ENCODE results near the gene SDK1. TPM values are rescaled to one million over a fixed set of nuclear protein-coding genes. Genes with fewer than 3 reads are reported as not detected.

Gene SDK1
- total RNA-seq, 1 donor from 2014 or later = 10.9 TPM

GRCh38 chr7:3520206-3520605, 219.2 kb downstream of the SDK1 start:
- Mint-ChIP-seq H3K4me1 (ENCODE audit: low read depth) (peaks cover 10% of the 10 kb centered on the region), H3K36me3 (ENCODE audit: low read depth) (no peaks in the 10 kb centered on the region), H3K9me3 (ENCODE audit: low read depth) (no peaks in the 10 kb centered on the region), H3K27ac (ENCODE audit: unreplicated experiment) (no peak overlapping the region), H3K27me3 (ENCODE audit: low read depth) (no peaks in the 10 kb centered on the region), H3K4me3 (ENCODE audit: unreplicated experiment) (no peak overlapping the region)
- no peak for DNase-seq (ENCODE audit: low spot score)
- no peak for TF ChIP-seq CTCF (IDR thresholded peaks at IDR 0.05)

GRCh38 chr7:3527496-3528124, 226.6 kb downstream of the SDK1 start:
- peaks cover 5% of the 10 kb centered on the region for H3K4me1 Mint-ChIP-seq (ENCODE audit: low read depth)
- no peak overlapping the region for H3K4me3 Mint-ChIP-seq (ENCODE audit: unreplicated experiment)
- no peaks in the 10 kb centered on the region for H3K36me3 Mint-ChIP-seq (ENCODE audit: low read depth)
- H3K27ac Mint-ChIP-seq (ENCODE audit: unreplicated experiment) = no peak overlapping the region
- H3K9me3 Mint-ChIP-seq (ENCODE audit: low read depth) = no peaks in the 10 kb centered on the region
- TF ChIP-seq CTCF (IDR thresholded peaks at IDR 0.05) = no peak
- no peak for DNase-seq (ENCODE audit: low spot score)
- H3K27me3 Mint-ChIP-seq (ENCODE audit: low read depth) = no peaks in the 10 kb centered on the region

GRCh38 chr7:3533040-3533439, 232.0 kb downstream of the SDK1 start:
- H3K36me3 Mint-ChIP-seq (ENCODE audit: low read depth) = no peaks in the 10 kb centered on the region
- peaks cover 9% of the 10 kb centered on the region for H3K4me1 Mint-ChIP-seq (ENCODE audit: low read depth)
- no peak overlapping the region for H3K4me3 Mint-ChIP-seq (ENCODE audit: unreplicated experiment)
- no peak for TF ChIP-seq CTCF (IDR thresholded peaks at IDR 0.05)
- DNase-seq (ENCODE audit: low spot score) = no peak
- H3K9me3 Mint-ChIP-seq (ENCODE audit: low read depth) = no peaks in the 10 kb centered on the region
- H3K27me3 Mint-ChIP-seq (ENCODE audit: low read depth) = no peaks in the 10 kb centered on the region
- H3K27ac Mint-ChIP-seq (ENCODE audit: unreplicated experiment) = no peak overlapping the region

GRCh38 chr7:3537210-3537875, 236.3 kb downstream of the SDK1 start:
- TF ChIP-seq CTCF (IDR thresholded peaks at IDR 0.05) = no peak
- Mint-ChIP-seq H3K4me1 (ENCODE audit: low read depth) (peaks cover 9% of the 10 kb centered on the region), H3K9me3 (ENCODE audit: low read depth) (no peaks in the 10 kb centered on the region), H3K27ac (ENCODE audit: unreplicated experiment) (peak overlapping the region; percentile 57), H3K27me3 (ENCODE audit: low read depth) (no peaks in the 10 kb centered on the region), H3K4me3 (ENCODE audit: unreplicated experiment) (no peak overlapping the region), H3K36me3 (ENCODE audit: low read depth) (no peaks in the 10 kb centered on the region)
- DNase-seq (ENCODE audit: low spot score) = no peak

- H3K9me3 Mint-ChIP-seq (ENCODE audit: low read depth) = no peaks in the 10 kb centered on the region
- H3K4me1 Mint-ChIP-seq (ENCODE audit: low read depth) = peaks cover 9% of the 10 kb centered on the region
- no peak for TF ChIP-seq CTCF (IDR thresholded peaks at IDR 0.05)
- H3K27me3 Mint-ChIP-seq (ENCODE audit: low read depth) = no peaks in the 10 kb centered on the region
- H3K36me3 Mint-ChIP-seq (ENCODE audit: low read depth) = no peaks in the 10 kb centered on the region
- H3K4me3 Mint-ChIP-seq (ENCODE audit: unreplicated experiment) = no peak overlapping the region
- no peak overlapping the region for H3K27ac Mint-ChIP-seq (ENCODE audit: unreplicated experiment)
- DNase-seq (ENCODE audit: low spot score) = no peak
These were observed 237.0 kb downstream of the SDK1 start for GRCh38 chr7:3538041-3538440.

All from chondrocyte (in vitro differentiated cells).